Parathyroid adenoma (tissue), 2 donors: ENCODE data around the gene PTRHD1.
"Not testable (repeated sequence)": the region's sequence is repeated elsewhere in the genome, so short reads cannot be mapped to it uniquely, and the experiment has no call there.

Source experiments
- H2AFZ ChIP-seq: fragments of 300-600 bp; sonication (generic); one replicate; pipeline ENCODE4 v1.7.0; 2017; ENCODE audit warnings: antibody characterized with exemption, mild to moderate bottlenecking
- H3K27ac ChIP-seq: fragments of 300-600 bp; sonication (generic); one replicate; pipeline ENCODE4 v1.7.0; 2017
- H3K27me3 ChIP-seq: fragments of 300-600 bp; sonication (generic); one replicate; pipeline ENCODE4 v1.7.0; 2017; ENCODE audit warnings: low read length; ENCODE audit not compliant: control insufficient read depth, insufficient read depth
- H3K36me3 ChIP-seq: fragments of 300-600 bp; sonication (generic); one replicate; pipeline ENCODE4 v1.7.0; 2017; ENCODE audit warnings: low read length; ENCODE audit not compliant: control insufficient read depth, insufficient read depth
- H3K4me1 ChIP-seq: fragments of 300-600 bp; sonication (generic); one replicate; pipeline ENCODE4 v1.7.0; 2017; ENCODE audit warnings: control low read depth
- H3K4me2 ChIP-seq: fragments of 300-600 bp; sonication (generic); one replicate; pipeline ENCODE4 v1.7.0; 2017; ENCODE audit warnings: low read length
- H3K4me3 ChIP-seq: fragments of 300-600 bp; sonication (generic); one replicate; pipeline ENCODE4 v1.7.0; 2017; ENCODE audit warnings: low read depth, low read length
- H3K79me2 ChIP-seq: fragments of 300-600 bp; sonication (generic); one replicate; pipeline ENCODE4 v1.7.0; 2017; ENCODE audit warnings: control low read depth
- H3K9ac ChIP-seq: fragments of 300-600 bp; sonication (generic); one replicate; pipeline ENCODE4 v1.7.0; 2017; ENCODE audit warnings: mild to moderate bottlenecking
- H3K9me3 ChIP-seq: fragments of 300-600 bp; sonication (generic); one replicate; pipeline ENCODE4 v1.7.0; 2017; ENCODE audit warnings: low read length; ENCODE audit not compliant: control insufficient read depth
- TF ChIP-seq, protein P1 (sequence below): fragments of 300-600 bp; sonication (generic); IDR thresholded peaks from one replicate; pipeline ENCODE4 v1.7.0; 2017; ENCODE audit warnings: antibody characterized with exemption, mild to moderate bottlenecking
- donor health status: primary hyperparathyroidism.

The PTRHD1 gene

DNA sequence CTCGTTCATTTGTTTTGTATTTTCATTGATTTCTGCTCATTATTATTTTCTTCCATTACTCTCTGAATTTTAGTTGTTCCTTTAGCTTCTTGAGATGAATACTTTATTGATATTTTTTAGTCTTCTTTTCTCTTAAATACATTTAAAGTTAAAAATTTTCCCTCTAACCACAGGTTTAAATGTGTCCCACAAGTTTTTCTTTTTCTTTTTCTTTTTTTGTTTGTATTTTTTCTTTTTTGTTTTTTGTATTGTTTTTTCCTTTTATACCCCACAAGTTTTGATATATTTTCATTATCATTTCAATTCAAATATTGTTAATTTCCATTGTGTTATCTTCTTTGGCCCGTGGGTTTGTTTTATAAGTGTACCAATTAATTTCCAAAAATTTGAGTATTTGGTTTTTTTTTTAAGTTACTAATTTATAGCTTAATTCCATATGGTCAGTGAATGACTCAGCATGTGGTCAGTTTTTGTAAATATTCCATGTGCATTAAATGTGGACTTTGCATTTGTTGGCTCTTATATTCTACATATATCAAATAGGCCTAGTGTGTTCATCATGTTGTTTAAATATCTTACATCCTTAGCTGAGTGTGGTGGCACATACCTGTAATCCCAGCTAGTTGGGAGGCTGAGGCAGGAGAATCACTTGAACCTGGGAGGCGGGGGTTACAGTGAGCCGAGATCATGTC is 16.3 kb upstream of the PTRHD1 start:
- Histone ChIP-seq H3K79me2 (peaks cover 3% of the 10 kb centered on the region), H2AFZ (no peak overlapping the region), H3K9me3 (no peaks in the 10 kb centered on the region), H3K4me3 (no peak overlapping the region), H3K27me3 (no peaks in the 10 kb centered on the region), H3K9ac (no peak overlapping the region), H3K27ac (no peak overlapping the region), H3K4me2 (no peak overlapping the region), H3K4me1 (no peaks in the 10 kb centered on the region), H3K36me3 (no peaks in the 10 kb centered on the region)
- TF ChIP-seq, protein P1, sequence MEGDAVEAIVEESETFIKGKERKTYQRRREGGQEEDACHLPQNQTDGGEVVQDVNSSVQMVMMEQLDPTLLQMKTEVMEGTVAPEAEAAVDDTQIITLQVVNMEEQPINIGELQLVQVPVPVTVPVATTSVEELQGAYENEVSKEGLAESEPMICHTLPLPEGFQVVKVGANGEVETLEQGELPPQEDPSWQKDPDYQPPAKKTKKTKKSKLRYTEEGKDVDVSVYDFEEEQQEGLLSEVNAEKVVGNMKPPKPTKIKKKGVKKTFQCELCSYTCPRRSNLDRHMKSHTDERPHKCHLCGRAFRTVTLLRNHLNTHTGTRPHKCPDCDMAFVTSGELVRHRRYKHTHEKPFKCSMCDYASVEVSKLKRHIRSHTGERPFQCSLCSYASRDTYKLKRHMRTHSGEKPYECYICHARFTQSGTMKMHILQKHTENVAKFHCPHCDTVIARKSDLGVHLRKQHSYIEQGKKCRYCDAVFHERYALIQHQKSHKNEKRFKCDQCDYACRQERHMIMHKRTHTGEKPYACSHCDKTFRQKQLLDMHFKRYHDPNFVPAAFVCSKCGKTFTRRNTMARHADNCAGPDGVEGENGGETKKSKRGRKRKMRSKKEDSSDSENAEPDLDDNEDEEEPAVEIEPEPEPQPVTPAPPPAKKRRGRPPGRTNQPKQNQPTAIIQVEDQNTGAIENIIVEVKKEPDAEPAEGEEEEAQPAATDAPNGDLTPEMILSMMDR = no peak

DNA sequence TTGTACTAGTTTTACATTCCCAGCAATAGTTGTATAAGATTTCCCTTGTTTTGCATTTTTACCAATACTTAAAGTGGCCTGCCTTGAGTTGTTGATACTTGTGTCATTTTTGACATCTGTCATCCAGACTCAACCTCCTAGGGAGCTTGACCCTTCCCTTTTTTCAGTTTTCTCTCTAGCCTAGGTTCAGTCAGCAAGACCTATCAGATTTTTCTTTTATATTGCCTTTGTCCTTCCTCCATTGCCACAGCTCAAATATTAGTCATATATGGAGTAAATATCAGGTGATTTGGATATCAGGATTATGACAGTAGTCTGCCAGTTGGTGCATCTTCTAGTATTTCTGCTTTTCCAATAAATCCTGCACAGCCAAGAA is 13.5 kb upstream of the PTRHD1 start:
- no peaks in the 10 kb centered on the region for H3K4me1 ChIP-seq
- no peaks in the 10 kb centered on the region for H3K27me3 ChIP-seq
- no peak overlapping the region for H3K4me3 ChIP-seq
- H3K4me2 ChIP-seq = no peak overlapping the region
- peaks cover 3% of the 10 kb centered on the region for H3K79me2 ChIP-seq
- H3K9me3 ChIP-seq = no peaks in the 10 kb centered on the region
- H3K36me3 ChIP-seq = no peaks in the 10 kb centered on the region
- H3K27ac ChIP-seq = no peak overlapping the region
- H2AFZ ChIP-seq = no peak overlapping the region
- TF ChIP-seq, protein P1 = no peak
- no peak overlapping the region for H3K9ac ChIP-seq

DNA sequence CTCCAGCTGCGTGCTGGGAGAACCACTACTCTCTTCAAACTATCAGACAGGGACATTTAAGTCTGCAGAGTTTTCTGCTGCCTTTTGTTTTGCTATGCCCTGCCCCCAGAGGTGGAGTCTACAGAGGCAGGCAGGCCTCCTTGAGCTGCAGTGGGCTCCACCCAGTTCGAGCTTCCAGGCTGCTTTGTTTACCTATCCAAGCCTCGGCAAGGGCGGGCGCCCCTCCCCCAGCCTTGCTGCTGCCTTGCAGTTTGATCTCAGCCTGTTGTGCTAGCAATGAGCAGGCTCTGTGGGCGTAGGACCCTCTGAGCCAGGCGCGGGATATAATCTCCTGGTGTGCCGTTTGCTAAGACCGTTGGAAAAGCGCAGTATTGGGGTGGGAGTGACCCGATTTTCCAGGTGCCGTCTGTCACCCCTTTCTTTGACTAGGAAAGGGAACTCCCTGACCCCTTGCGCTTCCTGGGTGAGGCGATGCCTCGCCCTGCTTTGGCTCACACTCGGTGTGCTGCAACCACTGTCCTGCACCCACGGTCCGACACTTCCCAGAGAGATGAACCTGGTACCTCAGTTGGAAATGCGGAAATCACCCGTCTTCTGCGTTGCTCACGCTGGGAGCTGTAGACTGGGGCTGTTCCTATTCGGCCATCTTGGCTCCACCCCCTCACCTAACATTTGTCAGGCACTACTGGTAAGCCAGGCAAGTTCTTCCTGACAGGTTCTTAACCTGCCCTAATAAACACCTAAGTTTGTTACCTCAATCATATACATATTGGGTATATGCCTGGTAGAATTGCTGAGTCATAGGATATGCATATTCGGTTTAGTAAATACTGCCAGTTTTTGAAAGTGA is 12.8 kb upstream of the PTRHD1 start:
- H3K9ac ChIP-seq, H3K9me3 ChIP-seq, H3K4me3 ChIP-seq, H3K4me2 ChIP-seq, H2AFZ ChIP-seq, H3K27me3 ChIP-seq, H3K4me1 ChIP-seq, H3K27ac ChIP-seq, H3K79me2 ChIP-seq, H3K36me3 ChIP-seq: not testable (repeated sequence)

DNA sequence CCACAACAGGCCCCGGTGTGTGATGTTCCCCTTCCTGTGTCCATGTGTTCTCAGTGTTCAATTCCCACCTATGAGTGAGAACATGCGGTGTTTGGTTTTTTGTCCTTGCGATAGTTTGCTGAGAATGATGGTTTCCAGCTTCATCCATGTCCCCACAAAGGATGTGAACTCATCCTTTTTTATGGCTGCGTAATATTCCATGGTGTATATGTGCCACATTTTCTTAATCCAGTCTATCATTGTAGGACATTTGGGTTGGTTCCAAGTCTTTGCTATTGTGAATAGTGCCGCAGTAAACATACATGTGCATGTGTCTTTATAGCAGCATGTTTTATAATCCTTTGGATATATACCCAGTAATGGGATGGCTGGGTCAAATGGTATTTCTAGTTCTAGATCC is 7.3 kb upstream of the PTRHD1 start:
- not testable (repeated sequence) for H2AFZ ChIP-seq, H3K4me2 ChIP-seq

DNA sequence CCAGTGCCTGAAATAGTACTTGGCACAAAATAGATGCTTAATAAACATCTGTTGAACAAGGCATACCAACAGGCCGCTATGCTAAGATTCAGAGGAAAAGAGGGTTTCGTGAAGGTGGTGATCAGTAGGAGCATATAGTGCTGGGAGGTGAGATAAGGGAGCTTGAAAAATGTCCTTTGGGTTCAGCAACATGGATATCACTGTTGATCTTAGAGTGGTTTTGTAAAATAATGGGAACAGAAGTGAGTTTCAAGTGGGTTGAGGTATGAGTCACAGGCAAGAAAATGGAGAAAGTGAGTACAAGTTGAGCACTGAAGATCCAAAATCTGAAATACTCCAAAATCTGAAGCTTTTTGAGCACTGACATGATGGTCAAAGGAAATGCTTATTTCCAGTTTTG is 4.5 kb upstream of the PTRHD1 start:
- no peak overlapping the region for H3K9ac ChIP-seq
- no peak overlapping the region for H3K27ac ChIP-seq
- H3K9me3 ChIP-seq = no peaks in the 10 kb centered on the region
- H3K4me1 ChIP-seq = no peaks in the 10 kb centered on the region
- no peaks in the 10 kb centered on the region for H3K36me3 ChIP-seq
- no peaks in the 10 kb centered on the region for H3K27me3 ChIP-seq
- no peak overlapping the region for H2AFZ ChIP-seq
- H3K4me2 ChIP-seq = no peak overlapping the region
- TF ChIP-seq, protein P1 = no peak
- H3K4me3 ChIP-seq = no peak overlapping the region
- H3K79me2 ChIP-seq = no peaks in the 10 kb centered on the region

More for the DNA sequence above, 7.3 kb upstream of the PTRHD1 start:
- not testable (repeated sequence) for H3K9me3 ChIP-seq, H3K4me3 ChIP-seq, H3K4me1 ChIP-seq, H3K9ac ChIP-seq, H3K79me2 ChIP-seq, H3K27ac ChIP-seq, H3K36me3 ChIP-seq, H3K27me3 ChIP-seq
